Measurements from ENCODE around the gene RERE.

The RERE gene

GRCh38 chr1:8572106-8572505, 245.3 kb downstream of the RERE start:
- Histone ChIP-seq H3K9me2 (replicated peaks; ENCODE audit: control insufficient read depth, low read length) (no peaks in the 10 kb centered on the region), H3K36me3 (ENCODE audit: control insufficient read depth, low read length) (no peaks in the 10 kb centered on the region), H3K79me2 (ENCODE audit: control insufficient read depth, low read length) (peaks cover 2% of the 10 kb centered on the region; the same call in 1 of the 2 replicates), H3K27ac (ENCODE audit: low read depth, low read length) (no peak overlapping the region), H3K27me3 (ENCODE audit: control insufficient read depth, low read length) (no peaks in the 10 kb centered on the region), H4K20me1 (ENCODE audit: control insufficient read depth, insufficient read depth, low read depth, low read length) (peaks cover under 1% of the 10 kb centered on the region; the same call in 1 of the 2 replicates), H3K9me3 (ENCODE audit: control insufficient read depth, insufficient read depth, low read length) (no peaks in the 10 kb centered on the region), H3K4me2 (ENCODE audit: low read length) (no peak overlapping the region), H3K4me3 (ENCODE audit: low read length) (no peak overlapping the region), H3F3A (ENCODE audit: control insufficient read depth, insufficient read depth) (peaks cover 8% of the 10 kb centered on the region; the same call in 1 of the 2 replicates), H3K4me1 (ENCODE audit: control insufficient read depth, low read length) (peaks cover 18% of the 10 kb centered on the region)
- TF ChIP-seq CTCF (IDR thresholded peaks at IDR 0.05; ENCODE audit: low read depth, low read length, poor library complexity, severe bottlenecking) (no peak), EZH2phosphoT487 (IDR thresholded peaks at IDR 0.05; ENCODE audit: borderline replicate concordance, low read length) (no peak)

- H3K79me2 ChIP-seq (ENCODE audit: control insufficient read depth, low read length), result peaks cover 2% of the 10 kb centered on the region; the same call in 1 of the 2 replicates
- no peaks in the 10 kb centered on the region for H3K27me3 ChIP-seq (ENCODE audit: control insufficient read depth, low read length)
- no peak overlapping the region for H3K27ac ChIP-seq (ENCODE audit: low read depth, low read length)
- peak; percentile 60 for TF ChIP-seq CTCF (IDR thresholded peaks at IDR 0.05; ENCODE audit: low read depth, low read length, poor library complexity, severe bottlenecking)
- TF ChIP-seq EZH2phosphoT487 (IDR thresholded peaks at IDR 0.05; ENCODE audit: borderline replicate concordance, low read length), result no peak
- H4K20me1 ChIP-seq (ENCODE audit: control insufficient read depth, insufficient read depth, low read depth, low read length), result peaks cover 2% of the 10 kb centered on the region; the same call in 1 of the 2 replicates
- peaks cover 18% of the 10 kb centered on the region for H3K4me1 ChIP-seq (ENCODE audit: control insufficient read depth, low read length)
- no peaks in the 10 kb centered on the region for H3K9me3 ChIP-seq (ENCODE audit: control insufficient read depth, insufficient read depth, low read length)
- H3K9me2 ChIP-seq (replicated peaks; ENCODE audit: control insufficient read depth, low read length), result no peaks in the 10 kb centered on the region
- H3K4me3 ChIP-seq (ENCODE audit: low read length), result no peak overlapping the region
- no peaks in the 10 kb centered on the region for H3K36me3 ChIP-seq (ENCODE audit: control insufficient read depth, low read length)
- peaks cover 8% of the 10 kb centered on the region; the same call in 1 of the 2 replicates for H3F3A ChIP-seq (ENCODE audit: control insufficient read depth, insufficient read depth)
- no peak overlapping the region for H3K4me2 ChIP-seq (ENCODE audit: low read length)
Measured at GRCh38 chr1:8571200-8571984, 246.0 kb downstream of the RERE start.

- TF ChIP-seq EZH2phosphoT487 (IDR thresholded peaks at IDR 0.05; ENCODE audit: borderline replicate concordance, low read length) (no peak), CTCF (IDR thresholded peaks at IDR 0.05; ENCODE audit: low read depth, low read length, poor library complexity, severe bottlenecking) (no peak)
- Histone ChIP-seq H3K36me3 (ENCODE audit: control insufficient read depth, low read length) (no peaks in the 10 kb centered on the region), H3K4me3 (ENCODE audit: low read length) (no peak overlapping the region), H3K9me3 (ENCODE audit: control insufficient read depth, insufficient read depth, low read length) (no peaks in the 10 kb centered on the region), H3K9me2 (replicated peaks; ENCODE audit: control insufficient read depth, low read length) (no peaks in the 10 kb centered on the region), H3K79me2 (ENCODE audit: control insufficient read depth, low read length) (peaks cover 2% of the 10 kb centered on the region; the same call in 1 of the 2 replicates), H3F3A (ENCODE audit: control insufficient read depth, insufficient read depth) (peaks cover 8% of the 10 kb centered on the region; the same call in 1 of the 2 replicates), H3K4me2 (ENCODE audit: low read length) (no peak overlapping the region), H3K27me3 (ENCODE audit: control insufficient read depth, low read length) (no peaks in the 10 kb centered on the region), H3K27ac (ENCODE audit: low read depth, low read length) (no peak overlapping the region), H4K20me1 (ENCODE audit: control insufficient read depth, insufficient read depth, low read depth, low read length) (peaks cover 2% of the 10 kb centered on the region; the same call in 1 of the 2 replicates), H3K4me1 (ENCODE audit: control insufficient read depth, low read length) (peaks cover 18% of the 10 kb centered on the region)
Measured at GRCh38 chr1:8570465-8570864, 247.0 kb downstream of the RERE start.
